ENCODE data around the gene CHRM4. TPM values are rescaled to one million over a fixed set of nuclear protein-coding genes. Genes with fewer than 3 reads are reported as not detected.

The CHRM4 gene
- total and polyA plus RNA-seq, 2 of the 13 experiments (the other 11 are each of a cell fraction or from before 2014, with no cell fraction given) = 0.13 to 0.21 TPM

DNA sequence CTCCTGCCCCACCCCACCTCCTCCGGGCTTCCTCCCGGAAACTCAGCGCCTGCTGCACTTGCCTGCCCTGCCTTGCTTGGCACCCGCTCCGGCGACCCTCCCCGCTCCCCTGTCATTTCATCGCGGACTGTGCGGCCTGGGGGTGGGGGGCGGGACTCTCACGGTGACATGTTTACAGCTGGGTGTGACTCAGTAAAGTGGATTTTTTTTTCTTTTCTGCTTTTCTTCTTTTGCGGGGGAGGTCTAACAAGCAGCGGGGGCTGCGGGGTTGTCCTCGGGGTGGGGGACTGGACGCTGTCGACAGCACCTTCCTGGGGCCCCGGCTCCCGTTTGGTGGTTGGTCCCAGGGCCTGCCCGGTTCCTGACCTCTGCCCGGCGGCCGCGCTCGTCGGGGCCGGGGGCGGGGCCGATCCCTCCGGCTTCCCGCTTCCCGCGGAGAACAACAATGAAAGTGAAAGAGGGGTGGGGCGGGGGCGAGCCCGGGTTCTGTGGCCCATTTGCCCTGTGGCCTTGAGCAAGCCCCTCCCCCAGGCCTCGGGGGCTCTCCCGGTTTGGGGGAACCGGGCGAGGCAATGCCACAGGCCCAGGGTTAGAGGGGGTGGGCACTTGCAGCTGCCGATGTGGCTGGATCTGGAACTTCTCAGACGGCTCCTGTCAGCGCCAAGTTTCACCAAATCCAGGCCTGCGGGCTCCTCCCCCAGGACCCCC lies 11.1 kb downstream of the CHRM4 start (continued):
- TF ChIP-seq, protein P1, sequence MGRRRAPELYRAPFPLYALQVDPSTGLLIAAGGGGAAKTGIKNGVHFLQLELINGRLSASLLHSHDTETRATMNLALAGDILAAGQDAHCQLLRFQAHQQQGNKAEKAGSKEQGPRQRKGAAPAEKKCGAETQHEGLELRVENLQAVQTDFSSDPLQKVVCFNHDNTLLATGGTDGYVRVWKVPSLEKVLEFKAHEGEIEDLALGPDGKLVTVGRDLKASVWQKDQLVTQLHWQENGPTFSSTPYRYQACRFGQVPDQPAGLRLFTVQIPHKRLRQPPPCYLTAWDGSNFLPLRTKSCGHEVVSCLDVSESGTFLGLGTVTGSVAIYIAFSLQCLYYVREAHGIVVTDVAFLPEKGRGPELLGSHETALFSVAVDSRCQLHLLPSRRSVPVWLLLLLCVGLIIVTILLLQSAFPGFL (CRISPR knock-in tag; IDR thresholded peaks at IDR 0.05) = no peak
- TF ChIP-seq IKZF4 (CRISPR knock-in tag; IDR thresholded peaks at IDR 0.05; ENCODE audit: borderline replicate concordance, low read depth, not compliant biosample characterization) = no peak
- 0 out of 2 replicates have a peak, but pooled peaks have one; percentile 10 for TF ChIP-seq CHD2 (IDR thresholded peaks at IDR 0.05; ENCODE audit: low read depth, low read length)
- no peak for TF ChIP-seq USF2 (IDR thresholded peaks at IDR 0.05; ENCODE audit: low read depth, low read length)
- TF ChIP-seq USF2 (CRISPR knock-in tag; IDR thresholded peaks at IDR 0.05; ENCODE audit: borderline replicate concordance) = no peak
- no peak for TF ChIP-seq ZKSCAN5 (CRISPR knock-in tag; IDR thresholded peaks at IDR 0.05)
- TF ChIP-seq FOXA1 (IDR thresholded peaks at IDR 0.05) = no peak
- no peak for TF ChIP-seq FOXA1 (CRISPR knock-in tag; IDR thresholded peaks at IDR 0.05)
- no peak for TF ChIP-seq JUND (CRISPR knock-in tag; IDR thresholded peaks at IDR 0.05)
- peak; percentile 47; the same call in 1 of the 2 replicates for TF ChIP-seq ZNF788 (CRISPR knock-in tag; IDR thresholded peaks at IDR 0.05; ENCODE audit: borderline replicate concordance)
- TF ChIP-seq MIER3 (CRISPR knock-in tag; IDR thresholded peaks at IDR 0.05; ENCODE audit: borderline replicate concordance) = no peak
- TF ChIP-seq POLR2G (IDR thresholded peaks at IDR 0.05; ENCODE audit: low read depth, low read length) = peak; percentile 79
- TF ChIP-seq ZNF17 (CRISPR knock-in tag; IDR thresholded peaks at IDR 0.05) = no peak
- TF ChIP-seq, protein P2, sequence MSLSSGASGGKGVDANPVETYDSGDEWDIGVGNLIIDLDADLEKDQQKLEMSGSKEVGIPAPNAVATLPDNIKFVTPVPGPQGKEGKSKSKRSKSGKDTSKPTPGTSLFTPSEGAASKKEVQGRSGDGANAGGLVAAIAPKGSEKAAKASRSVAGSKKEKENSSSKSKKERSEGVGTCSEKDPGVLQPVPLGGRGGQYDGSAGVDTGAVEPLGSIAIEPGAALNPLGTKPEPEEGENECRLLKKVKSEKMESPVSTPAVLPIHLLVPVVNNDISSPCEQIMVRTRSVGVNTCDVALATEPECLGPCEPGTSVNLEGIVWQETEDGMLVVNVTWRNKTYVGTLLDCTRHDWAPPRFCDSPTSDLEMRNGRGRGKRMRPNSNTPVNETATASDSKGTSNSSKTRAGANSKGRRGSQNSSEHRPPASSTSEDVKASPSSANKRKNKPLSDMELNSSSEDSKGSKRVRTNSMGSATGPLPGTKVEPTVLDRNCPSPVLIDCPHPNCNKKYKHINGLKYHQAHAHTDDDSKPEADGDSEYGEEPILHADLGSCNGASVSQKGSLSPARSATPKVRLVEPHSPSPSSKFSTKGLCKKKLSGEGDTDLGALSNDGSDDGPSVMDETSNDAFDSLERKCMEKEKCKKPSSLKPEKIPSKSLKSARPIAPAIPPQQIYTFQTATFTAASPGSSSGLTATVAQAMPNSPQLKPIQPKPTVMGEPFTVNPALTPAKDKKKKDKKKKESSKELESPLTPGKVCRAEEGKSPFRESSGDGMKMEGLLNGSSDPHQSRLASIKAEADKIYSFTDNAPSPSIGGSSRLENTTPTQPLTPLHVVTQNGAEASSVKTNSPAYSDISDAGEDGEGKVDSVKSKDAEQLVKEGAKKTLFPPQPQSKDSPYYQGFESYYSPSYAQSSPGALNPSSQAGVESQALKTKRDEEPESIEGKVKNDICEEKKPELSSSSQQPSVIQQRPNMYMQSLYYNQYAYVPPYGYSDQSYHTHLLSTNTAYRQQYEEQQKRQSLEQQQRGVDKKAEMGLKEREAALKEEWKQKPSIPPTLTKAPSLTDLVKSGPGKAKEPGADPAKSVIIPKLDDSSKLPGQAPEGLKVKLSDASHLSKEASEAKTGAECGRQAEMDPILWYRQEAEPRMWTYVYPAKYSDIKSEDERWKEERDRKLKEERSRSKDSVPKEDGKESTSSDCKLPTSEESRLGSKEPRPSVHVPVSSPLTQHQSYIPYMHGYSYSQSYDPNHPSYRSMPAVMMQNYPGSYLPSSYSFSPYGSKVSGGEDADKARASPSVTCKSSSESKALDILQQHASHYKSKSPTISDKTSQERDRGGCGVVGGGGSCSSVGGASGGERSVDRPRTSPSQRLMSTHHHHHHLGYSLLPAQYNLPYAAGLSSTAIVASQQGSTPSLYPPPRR (CRISPR knock-in tag; IDR thresholded peaks at IDR 0.05; ENCODE audit: borderline replicate concordance) = no peak
- no peak; the same call in 1 of the 2 replicates for TF ChIP-seq ZNF772 (CRISPR knock-in tag; IDR thresholded peaks at IDR 0.05)
- TF ChIP-seq ARNTL (CRISPR knock-in tag; IDR thresholded peaks at IDR 0.05) = no peak
- TF ChIP-seq ZNF567 (CRISPR knock-in tag; IDR thresholded peaks at IDR 0.05; ENCODE audit: borderline replicate concordance) = no peak
- TF ChIP-seq SRSF1 (optimal IDR thresholded peaks at IDR 0.05; ENCODE audit: low read depth, low read length) = no peak
- no peak for TF ChIP-seq ZNF75D (CRISPR knock-in tag; IDR thresholded peaks at IDR 0.05; ENCODE audit: borderline replicate concordance)
- no peak for TF ChIP-seq RFX1 (IDR thresholded peaks at IDR 0.05)
- no peak for TF ChIP-seq TBX3 (IDR thresholded peaks at IDR 0.05; ENCODE audit: borderline replicate concordance)
